GM19455 (cell line): ENCODE data around the gene HSPA14.
"Not testable (repeated sequence)": the region's sequence is repeated elsewhere in the genome, so short reads cannot be mapped to it uniquely, and the experiment has no call there.

Experiments used
- ATAC-seq: cut with Tn5 transposase; IDR thresholded peaks from one replicate; pipeline ENCODE4 v1.9.1; 2021; ENCODE audit not compliant: unreplicated experiment

The HSPA14 gene

GRCh38 chr10:14837003-14837756 is 926 bp upstream of the HSPA14 start:
- ATAC-seq, result no peak

- ATAC-seq, result peak; percentile 6
These were observed 637 bp downstream of the HSPA14 start for GRCh38 chr10:14838582-14839304.

GRCh38 chr10:14839305-14839695 is 1.2 kb downstream of the HSPA14 start:
- ATAC-seq, result no peak

GRCh38 chr10:14840178-14840577 is 2.1 kb downstream of the HSPA14 start:
- no peak for ATAC-seq

GRCh38 chr10:14843327-14843988 is 5.4 kb downstream of the HSPA14 start:
- no peak for ATAC-seq

- no peak for ATAC-seq
These were observed 6.8 kb downstream of the HSPA14 start for GRCh38 chr10:14844948-14845347.

GRCh38 chr10:14852236-14852635 is 14.1 kb downstream of the HSPA14 start:
- no peak for ATAC-seq

- no peak for ATAC-seq
These were observed 17.3 kb downstream of the HSPA14 start for GRCh38 chr10:14855453-14855852.

- no peak for ATAC-seq
These were observed 20.3 kb downstream of the HSPA14 start for GRCh38 chr10:14858338-14858960.

- no peak for ATAC-seq
These were observed 20.9 kb downstream of the HSPA14 start for GRCh38 chr10:14859043-14859442.

- ATAC-seq, result no peak
These were observed 21.7 kb downstream of the HSPA14 start for GRCh38 chr10:14859775-14860174.

GRCh38 chr10:14860791-14861190 is 22.7 kb downstream of the HSPA14 start:
- ATAC-seq, result no peak

GRCh38 chr10:14864466-14864865 is 26.4 kb downstream of the HSPA14 start:
- not testable (repeated sequence) for ATAC-seq

GRCh38 chr10:14864871-14865270 is 26.8 kb downstream of the HSPA14 start:
- not testable (repeated sequence) for ATAC-seq

- no peak for ATAC-seq
These were observed 35.1 kb downstream of the HSPA14 start for GRCh38 chr10:14873090-14873760.

GRCh38 chr10:14875941-14876340 is 37.8 kb downstream of the HSPA14 start:
- no peak for ATAC-seq

GRCh38 chr10:14876764-14877163 is 38.7 kb downstream of the HSPA14 start:
- no peak for ATAC-seq

- peak; percentile 92 for ATAC-seq
These were observed 40.4 kb downstream of the HSPA14 start, which contains the start of gene SUV39H2 for GRCh38 chr10:14878266-14879123. SUV39H2 (plus strand) TSS chr10:14878866; CDS start chr10:14878889, 23 bp downstream.

- peak; percentile 37 for ATAC-seq
These were observed 41.2 kb downstream of the HSPA14 start for GRCh38 chr10:14879124-14879927.
